Endodermal cell (in vitro differentiated cells): ENCODE data around the gene SERTAD2. TPM values are rescaled to one million over a fixed set of nuclear protein-coding genes. Genes with fewer than 3 reads are reported as not detected.

ENCODE experiments used
- DNase-seq: peaks from one replicate; pipeline ENCODE4 v3.0.0-alpha.2; 2017
- H3K27ac ChIP-seq: 2 replicates; pipeline ENCODE4 v1.5.1; 2013; ENCODE audit warnings: mild to moderate bottlenecking, low read depth, low read length, moderate library complexity
- H3K27me3 ChIP-seq: 2 replicates; pipeline ENCODE4 v1.6.1; 2013; ENCODE audit warnings: mild to moderate bottlenecking, low read length, moderate library complexity; ENCODE audit not compliant: insufficient read depth, control insufficient read depth, poor library complexity, severe bottlenecking
- H3K36me3 ChIP-seq: 2 replicates; pipeline ENCODE4 v1.7.0; 2013; ENCODE audit warnings: mild to moderate bottlenecking, low read length, moderate library complexity; ENCODE audit not compliant: control insufficient read depth, insufficient read depth
- H3K4me1 ChIP-seq: one replicate; pipeline ENCODE4 v1.7.0; 2013; ENCODE audit warnings: low read length; ENCODE audit not compliant: control insufficient read depth, insufficient read depth
- H3K4me3 ChIP-seq: 2 replicates; pipeline ENCODE4 v1.5.1; 2013; ENCODE audit warnings: mild to moderate bottlenecking, low read length, moderate library complexity
- H3K9ac ChIP-seq: 2 replicates; pipeline ENCODE4 v1.6.1; 2013; ENCODE audit warnings: mild to moderate bottlenecking, low read length, moderate library complexity; ENCODE audit not compliant: poor library complexity, severe bottlenecking; ENCODE audit errors: extremely low read depth
- H3K9me3 ChIP-seq: 2 replicates; pipeline ENCODE4 v1.6.1; 2013; ENCODE audit warnings: mild to moderate bottlenecking, low read length, moderate library complexity; ENCODE audit not compliant: control insufficient read depth
- H3K27ac Mint-ChIP-seq: 2 replicates; pipeline ENCODE4 v1.8.0; 2020; ENCODE audit warnings: mixed read lengths
- H3K27me3 Mint-ChIP-seq: 2 replicates; pipeline ENCODE4 v1.8.0; 2021; ENCODE audit warnings: mild to moderate bottlenecking, mixed read lengths; ENCODE audit not compliant: insufficient read depth
- H3K36me3 Mint-ChIP-seq: 2 replicates; pipeline ENCODE4 v1.8.0; 2020; ENCODE audit warnings: low read depth, mixed read lengths
- H3K4me1 Mint-ChIP-seq: 2 replicates; pipeline ENCODE4 v1.8.0; 2020; ENCODE audit warnings: mixed read lengths
- H3K4me3 Mint-ChIP-seq: 2 replicates; pipeline ENCODE4 v1.8.0; 2020; ENCODE audit warnings: mild to moderate bottlenecking, moderate library complexity, mixed read lengths
- H3K9me3 Mint-ChIP-seq: 2 replicates; pipeline ENCODE4 v1.8.0; 2020; ENCODE audit warnings: mild to moderate bottlenecking, mixed read lengths
- WGBS, 2 experiments: methylation state at CpG; one replicate each; pipeline versions ENCODE4 v1.1.5 to v1.1.7; 2013; ENCODE audit warnings: missing lambda C conversion rate in 2 of 2, mixed read lengths in 1 of 2; ENCODE audit not compliant: insufficient coverage in 1 of 2, insufficient read length in 1 of 2; 5-methylcytosine and 5-hydroxymethylcytosine counted together
- total RNA-seq, 2 donors: library from RNA; stranded (reverse); fragmentation: NEBNext Ultra II Directional in 1 of 2; extraction: Animal tissue kit (Norgen Biotek cat#: 25700) in 1 of 2; gene quantifications; 2 replicates in 1 of 2; 3 replicates in 1 of 2; pipeline ENCODE4 v1.2.1, GENCODE V29; 2021
- TF ChIP-seq, protein P1 (sequence below): fragments of 200-600 bp; sonication (generic); conservative IDR thresholded peaks from 2 replicates; pipeline ENCODE4 v1.5.0; 2021; ENCODE audit warnings: antibody characterized with exemption, mild to moderate bottlenecking

SERTAD2 gene
- total RNA-seq, 2 donors from 2014 or later: 17.1 to 20.3 TPM

DNA sequence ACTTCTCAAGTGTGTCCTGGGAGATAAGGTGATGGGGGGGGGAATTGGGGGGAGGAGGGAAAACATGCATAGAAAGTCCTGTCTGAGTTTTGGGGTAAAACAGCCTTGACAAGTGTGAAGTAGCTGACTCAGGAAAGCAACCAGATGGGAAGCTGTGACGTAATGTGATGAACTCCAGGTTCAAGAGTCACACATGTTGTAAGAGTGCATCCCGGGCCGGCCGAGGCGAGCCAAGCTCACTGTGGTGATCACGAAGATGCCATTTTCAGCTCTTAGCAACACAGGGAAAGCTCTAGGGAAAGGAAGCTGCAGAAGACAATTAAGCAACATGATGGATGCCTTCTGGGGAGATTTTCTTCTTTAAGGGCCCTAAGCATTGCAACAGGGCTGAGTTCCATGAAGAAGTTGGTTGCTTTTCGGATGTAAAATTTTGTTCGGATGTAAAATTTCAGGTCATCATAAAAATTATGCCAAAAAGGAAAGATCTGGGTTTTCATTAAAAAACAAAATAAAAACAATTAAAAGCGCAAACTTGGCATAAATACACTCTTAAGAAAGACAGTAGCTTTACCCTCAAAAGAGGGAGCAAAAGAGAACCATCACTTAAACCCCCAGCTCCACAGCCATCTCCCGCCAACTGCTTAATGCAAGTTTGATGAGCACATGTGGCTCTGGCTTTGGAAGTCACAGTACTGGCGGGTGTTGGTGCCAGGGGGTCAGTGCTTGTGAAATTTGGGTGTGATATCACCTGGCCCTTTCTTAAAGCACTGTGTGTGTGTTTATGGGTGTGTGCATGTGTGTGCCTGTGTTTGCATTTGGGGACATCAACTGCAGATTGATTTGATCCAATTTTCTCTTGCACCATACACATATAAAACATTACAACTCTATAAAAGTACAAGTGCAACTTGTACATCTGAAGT, 19.1 kb downstream of the SERTAD2 start:
- H3K4me1 Mint-ChIP-seq: peaks cover 47% of the 10 kb centered on the region
- 87 to 94% methylated on average over 8 to 11 of the region's 11 CpGs for WGBS, 2 experiments

DNA sequence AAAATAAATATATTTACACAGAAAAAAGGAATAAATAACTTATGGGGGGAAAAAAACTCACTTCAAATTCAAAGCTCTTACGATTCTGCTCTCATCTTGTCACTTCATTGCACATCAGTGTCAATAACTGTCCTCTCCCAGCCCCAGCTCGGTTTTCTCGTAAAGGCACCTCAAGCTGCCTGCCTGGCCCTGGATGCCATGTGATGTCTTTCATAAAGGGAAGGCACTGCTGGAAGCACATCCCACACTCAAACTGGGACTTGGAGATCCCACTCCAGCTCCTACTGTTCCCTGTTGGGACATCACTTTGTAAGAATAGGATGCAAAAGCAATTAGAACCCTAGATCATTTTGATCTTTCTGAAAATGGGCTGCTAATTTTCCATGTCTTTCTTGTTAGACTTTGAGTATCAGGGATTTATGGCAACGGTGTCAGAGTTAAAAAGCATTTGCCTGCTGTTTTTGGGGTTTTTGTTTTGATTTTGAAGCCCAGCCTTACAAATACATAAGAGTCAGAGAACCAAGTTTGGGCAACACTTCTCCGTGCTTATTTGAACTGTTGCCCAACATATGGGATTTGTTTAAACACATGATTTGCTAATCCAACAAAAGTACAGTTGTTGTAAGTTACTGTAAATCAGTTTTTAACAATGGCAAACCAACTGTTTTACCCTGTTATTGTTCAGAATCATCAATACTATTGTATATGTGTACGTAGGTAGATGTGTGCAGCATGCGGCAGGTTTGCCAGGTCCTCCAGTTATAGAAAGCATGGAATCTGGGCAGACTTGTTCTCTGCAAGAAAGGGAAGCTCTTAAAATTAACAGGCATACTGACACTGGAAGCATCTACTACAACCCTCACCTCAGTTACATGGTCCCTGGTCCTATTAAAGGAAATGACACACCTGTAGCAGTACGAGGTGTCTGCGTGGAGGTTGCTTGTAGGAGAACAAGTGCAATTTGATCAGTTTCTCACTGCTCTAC, 20.6 kb downstream of the SERTAD2 start:
- Mint-ChIP-seq H3K9me3 (no peaks in the 10 kb centered on the region), H3K27me3 (no peaks in the 10 kb centered on the region), H3K27ac (no peak overlapping the region), H3K4me1 (peaks cover 40% of the 10 kb centered on the region), H3K36me3 (peaks cover 30% of the 10 kb centered on the region), H3K4me3 (no peak overlapping the region)
- DNase-seq: peak; percentile 48
- Histone ChIP-seq H3K9me3 (no peaks in the 10 kb centered on the region), H3K9ac (no peak overlapping the region), H3K27ac (no peak overlapping the region), H3K36me3 (peaks cover 62% of the 10 kb centered on the region), H3K4me1 (peaks cover 3% of the 10 kb centered on the region), H3K4me3 (no peak overlapping the region), H3K27me3 (no peaks in the 10 kb centered on the region)
- WGBS, 2 experiments: 90 to 92% methylated on average over 5 to 9 of the region's 9 CpGs
- TF ChIP-seq, protein P1, sequence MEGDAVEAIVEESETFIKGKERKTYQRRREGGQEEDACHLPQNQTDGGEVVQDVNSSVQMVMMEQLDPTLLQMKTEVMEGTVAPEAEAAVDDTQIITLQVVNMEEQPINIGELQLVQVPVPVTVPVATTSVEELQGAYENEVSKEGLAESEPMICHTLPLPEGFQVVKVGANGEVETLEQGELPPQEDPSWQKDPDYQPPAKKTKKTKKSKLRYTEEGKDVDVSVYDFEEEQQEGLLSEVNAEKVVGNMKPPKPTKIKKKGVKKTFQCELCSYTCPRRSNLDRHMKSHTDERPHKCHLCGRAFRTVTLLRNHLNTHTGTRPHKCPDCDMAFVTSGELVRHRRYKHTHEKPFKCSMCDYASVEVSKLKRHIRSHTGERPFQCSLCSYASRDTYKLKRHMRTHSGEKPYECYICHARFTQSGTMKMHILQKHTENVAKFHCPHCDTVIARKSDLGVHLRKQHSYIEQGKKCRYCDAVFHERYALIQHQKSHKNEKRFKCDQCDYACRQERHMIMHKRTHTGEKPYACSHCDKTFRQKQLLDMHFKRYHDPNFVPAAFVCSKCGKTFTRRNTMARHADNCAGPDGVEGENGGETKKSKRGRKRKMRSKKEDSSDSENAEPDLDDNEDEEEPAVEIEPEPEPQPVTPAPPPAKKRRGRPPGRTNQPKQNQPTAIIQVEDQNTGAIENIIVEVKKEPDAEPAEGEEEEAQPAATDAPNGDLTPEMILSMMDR: no peak

More for the DNA sequence above, 19.1 kb downstream of the SERTAD2 start:
- no peaks in the 10 kb centered on the region for H3K9me3 ChIP-seq
- Mint-ChIP-seq H3K27me3 (no peaks in the 10 kb centered on the region), H3K4me3 (no peak overlapping the region), H3K9me3 (no peaks in the 10 kb centered on the region), H3K36me3 (peaks cover 30% of the 10 kb centered on the region), H3K27ac (no peak overlapping the region)
- peaks cover 8% of the 10 kb centered on the region for H3K4me1 ChIP-seq
- peaks cover 62% of the 10 kb centered on the region for H3K36me3 ChIP-seq
- peak overlapping the region; percentile 65 for H3K27ac ChIP-seq
- DNase-seq: no peak
- H3K4me3 ChIP-seq: no peak overlapping the region
- no peak overlapping the region for H3K9ac ChIP-seq
- no peaks in the 10 kb centered on the region for H3K27me3 ChIP-seq
- TF ChIP-seq, protein P1: no peak

DNA sequence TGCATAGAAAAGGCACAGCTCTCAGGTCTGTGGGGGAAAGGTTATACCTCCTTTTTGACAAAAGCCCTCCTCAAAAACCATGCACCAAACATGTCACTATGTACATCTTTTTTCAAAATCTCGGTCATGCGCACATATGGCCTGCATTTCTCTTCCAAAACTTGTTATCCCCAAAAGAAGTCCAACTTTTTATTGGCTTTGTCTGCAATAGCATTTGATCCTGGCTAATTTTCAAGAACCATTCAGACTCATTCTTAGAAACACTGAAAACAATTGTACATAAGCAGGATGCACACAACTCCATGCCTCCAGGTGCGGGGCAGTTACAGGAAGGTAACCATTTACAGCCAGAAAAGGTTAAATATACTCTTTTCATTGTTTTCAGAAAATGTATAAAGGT, 21.9 kb downstream of the SERTAD2 start:
- no peak for DNase-seq
- Histone ChIP-seq H3K4me1 (peaks cover 6% of the 10 kb centered on the region), H3K27me3 (no peaks in the 10 kb centered on the region), H3K27ac (no peak overlapping the region), H3K9me3 (no peaks in the 10 kb centered on the region), H3K4me3 (no peak overlapping the region), H3K9ac (no peak overlapping the region), H3K36me3 (peaks cover 57% of the 10 kb centered on the region)
- H3K36me3 Mint-ChIP-seq: peaks cover 30% of the 10 kb centered on the region
- TF ChIP-seq, protein P1: no peak
- no peaks in the 10 kb centered on the region for H3K9me3 Mint-ChIP-seq
- no peaks in the 10 kb centered on the region for H3K27me3 Mint-ChIP-seq
- no peak overlapping the region for H3K27ac Mint-ChIP-seq
- H3K4me3 Mint-ChIP-seq: no peak overlapping the region
- WGBS, 2 experiments: 97% methylated on average over 2 to 3 of the region's 3 CpGs
- peaks cover 30% of the 10 kb centered on the region for H3K4me1 Mint-ChIP-seq
